Peyer's patch (tissue), 4 donors: Measurements from ENCODE around the gene LAG3.

Experiments used
- POLR2A ChIP-seq, 2 donors: fragments of 450-650 bp; IDR thresholded peaks; one replicate each; pipeline ENCODE4 v1.5.1; 2017; ENCODE audit warnings: antibody characterized with exemption in 2 of 2, mild to moderate bottlenecking in 2 of 2, moderate library complexity in 2 of 2
- TF ChIP-seq, protein P1 (sequence below), 6 experiments: fragments of 450-650 bp in 4 of 6; fragments of 200-600 bp in 2 of 6; sonication (generic) in 1 of 6; IDR thresholded peaks; one replicate each; pipeline ENCODE4 v1.5.1; 2017 to 2019; ENCODE audit warnings: antibody characterized with exemption in 6 of 6, mild to moderate bottlenecking in 3 of 6, moderate library complexity in 1 of 6

DNA sequence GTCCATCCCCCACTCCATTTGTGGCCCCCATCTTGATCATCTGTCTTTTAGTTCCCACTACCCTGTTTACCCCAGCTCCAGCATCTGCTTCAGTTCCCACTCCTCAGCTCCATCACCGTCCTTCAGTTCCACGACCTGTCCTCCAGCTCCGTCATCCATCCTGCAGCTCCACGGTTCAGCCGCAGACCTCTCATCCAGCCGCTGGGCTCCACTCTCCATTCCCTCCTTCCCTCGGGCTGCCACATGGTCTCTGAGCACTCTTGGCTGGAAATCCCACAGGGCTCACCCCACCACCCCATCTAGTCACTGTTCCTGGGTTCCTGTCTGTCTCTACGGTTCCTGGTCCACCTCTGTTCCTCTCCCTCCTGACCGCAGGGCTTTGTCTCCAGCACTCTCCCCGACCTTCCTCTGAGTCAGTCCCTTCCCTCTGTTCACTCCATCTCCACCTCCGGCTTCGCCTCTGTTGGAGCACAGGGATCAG lies 52.6 kb downstream of the LAG3 start:
- TF ChIP-seq POLR2A (IDR thresholded peaks at IDR 0.05), result no peak
- TF ChIP-seq, protein P1, sequence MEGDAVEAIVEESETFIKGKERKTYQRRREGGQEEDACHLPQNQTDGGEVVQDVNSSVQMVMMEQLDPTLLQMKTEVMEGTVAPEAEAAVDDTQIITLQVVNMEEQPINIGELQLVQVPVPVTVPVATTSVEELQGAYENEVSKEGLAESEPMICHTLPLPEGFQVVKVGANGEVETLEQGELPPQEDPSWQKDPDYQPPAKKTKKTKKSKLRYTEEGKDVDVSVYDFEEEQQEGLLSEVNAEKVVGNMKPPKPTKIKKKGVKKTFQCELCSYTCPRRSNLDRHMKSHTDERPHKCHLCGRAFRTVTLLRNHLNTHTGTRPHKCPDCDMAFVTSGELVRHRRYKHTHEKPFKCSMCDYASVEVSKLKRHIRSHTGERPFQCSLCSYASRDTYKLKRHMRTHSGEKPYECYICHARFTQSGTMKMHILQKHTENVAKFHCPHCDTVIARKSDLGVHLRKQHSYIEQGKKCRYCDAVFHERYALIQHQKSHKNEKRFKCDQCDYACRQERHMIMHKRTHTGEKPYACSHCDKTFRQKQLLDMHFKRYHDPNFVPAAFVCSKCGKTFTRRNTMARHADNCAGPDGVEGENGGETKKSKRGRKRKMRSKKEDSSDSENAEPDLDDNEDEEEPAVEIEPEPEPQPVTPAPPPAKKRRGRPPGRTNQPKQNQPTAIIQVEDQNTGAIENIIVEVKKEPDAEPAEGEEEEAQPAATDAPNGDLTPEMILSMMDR (IDR thresholded peaks at IDR 0.05), result no peak
